GM18508 (cell line): ENCODE measurements around the gene CPVL.
"Not testable (repeated sequence)": the region's sequence is repeated elsewhere in the genome, so short reads cannot be mapped to it uniquely, and the experiment has no call there.

ENCODE experiments used
- ATAC-seq: cut with Tn5 transposase; IDR thresholded peaks from one replicate; pipeline ENCODE4 v1.9.1; 2021; ENCODE audit warnings: moderate number of reproducible peaks; ENCODE audit not compliant: insufficient read depth, unreplicated experiment

Gene CPVL

DNA sequence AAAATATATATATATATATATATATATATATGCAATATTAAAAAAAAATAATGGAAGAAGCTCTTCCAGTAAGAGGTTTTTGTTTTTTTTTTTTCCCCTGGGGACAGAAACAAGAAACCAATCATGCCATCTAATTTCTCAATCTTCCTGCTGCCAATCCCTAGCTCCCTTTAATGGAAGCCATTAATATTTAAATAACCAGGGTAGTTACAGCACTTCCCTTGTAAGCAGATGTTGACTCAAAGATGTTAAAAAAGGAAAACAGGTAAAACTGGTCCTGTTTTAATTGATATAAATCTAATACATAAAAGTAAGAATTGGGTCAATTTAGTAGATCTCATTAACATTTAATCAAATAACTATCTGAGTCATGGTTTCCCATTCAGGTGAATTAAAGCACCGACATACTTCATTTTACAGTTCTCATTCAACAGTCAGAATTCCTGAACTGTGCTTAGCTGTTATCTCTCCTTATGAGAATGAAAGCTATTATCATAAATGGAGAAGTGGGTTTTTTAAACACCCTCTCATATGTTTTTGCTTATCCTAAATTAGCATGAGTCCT, 22.6 kb downstream of the CPVL start:
- ATAC-seq = no peak

DNA sequence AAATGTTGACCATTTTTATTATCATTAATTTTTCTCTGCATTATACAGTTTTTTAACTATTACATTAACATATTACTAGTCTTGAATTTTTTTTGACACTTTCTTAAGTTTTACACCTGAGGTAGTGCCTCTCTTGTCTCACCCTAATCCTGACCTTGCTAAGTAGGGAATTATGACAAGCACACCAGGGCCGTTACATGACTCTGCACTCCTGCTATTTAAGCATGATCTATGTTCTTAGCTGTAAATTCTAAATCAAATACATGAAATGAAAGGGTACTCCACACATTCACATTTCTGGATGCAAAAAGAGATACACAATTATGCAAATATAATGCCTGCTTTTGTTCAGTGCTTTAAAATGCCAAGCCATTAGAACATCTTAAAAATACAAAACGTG, 23.6 kb downstream of the CPVL start:
- no peak for ATAC-seq

DNA sequence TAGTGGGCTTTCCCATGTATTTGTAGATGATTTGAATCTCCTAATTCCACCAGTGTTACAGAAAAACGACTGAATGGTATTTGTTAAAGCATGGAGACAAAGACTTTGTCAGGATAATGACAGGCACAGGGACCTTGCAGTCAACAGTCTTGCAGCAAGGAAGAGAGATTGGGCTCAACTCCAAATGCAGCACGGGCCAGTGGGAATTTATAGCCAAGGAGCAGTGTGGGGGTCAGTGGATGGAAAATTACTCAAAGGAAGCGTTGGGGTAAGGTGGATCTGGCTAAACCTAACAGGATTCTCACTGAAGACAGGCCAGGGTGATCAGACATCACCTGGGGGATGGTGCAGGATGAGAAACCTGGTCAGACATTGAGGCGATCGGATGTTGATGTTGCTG, 24.3 kb downstream of the CPVL start:
- no peak for ATAC-seq

DNA sequence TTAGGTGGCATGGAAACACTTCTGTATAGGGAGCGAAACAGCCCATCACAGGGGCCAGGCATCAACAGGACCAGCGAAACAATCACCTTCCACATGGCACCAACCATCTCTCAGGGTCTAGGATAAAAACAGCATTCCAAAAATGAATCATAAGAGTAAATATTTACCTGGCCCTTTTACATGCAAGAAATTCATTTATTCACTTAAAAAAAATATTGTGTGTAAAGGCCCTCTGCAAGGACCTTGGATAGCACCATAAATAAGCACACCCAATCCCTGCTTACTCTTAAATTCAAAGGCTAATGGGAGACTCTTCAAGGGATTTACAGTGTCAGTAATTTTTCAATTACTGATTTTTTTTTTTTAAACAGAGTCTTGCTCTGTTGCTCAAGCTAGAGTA, 25.4 kb downstream of the CPVL start:
- ATAC-seq = no peak

DNA sequence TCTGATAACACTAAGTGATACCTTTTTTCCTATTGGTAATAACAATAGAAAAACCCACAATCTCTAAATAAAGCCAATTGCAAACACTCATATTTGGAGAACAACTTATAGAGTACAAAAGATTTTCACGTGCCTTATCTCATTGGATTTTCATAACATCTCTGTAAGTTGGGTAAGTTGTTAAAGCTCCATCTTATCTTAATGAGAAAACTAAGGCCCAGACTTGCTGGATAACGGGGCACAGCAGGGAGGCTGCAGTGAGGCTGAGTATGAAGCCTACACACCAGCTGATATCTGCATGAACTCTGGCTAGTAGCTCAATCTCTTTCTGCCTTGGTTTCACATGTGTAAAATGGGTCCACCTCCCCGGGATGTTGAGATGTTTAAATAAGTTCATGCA, 26.8 kb downstream of the CPVL start:
- no peak for ATAC-seq

DNA sequence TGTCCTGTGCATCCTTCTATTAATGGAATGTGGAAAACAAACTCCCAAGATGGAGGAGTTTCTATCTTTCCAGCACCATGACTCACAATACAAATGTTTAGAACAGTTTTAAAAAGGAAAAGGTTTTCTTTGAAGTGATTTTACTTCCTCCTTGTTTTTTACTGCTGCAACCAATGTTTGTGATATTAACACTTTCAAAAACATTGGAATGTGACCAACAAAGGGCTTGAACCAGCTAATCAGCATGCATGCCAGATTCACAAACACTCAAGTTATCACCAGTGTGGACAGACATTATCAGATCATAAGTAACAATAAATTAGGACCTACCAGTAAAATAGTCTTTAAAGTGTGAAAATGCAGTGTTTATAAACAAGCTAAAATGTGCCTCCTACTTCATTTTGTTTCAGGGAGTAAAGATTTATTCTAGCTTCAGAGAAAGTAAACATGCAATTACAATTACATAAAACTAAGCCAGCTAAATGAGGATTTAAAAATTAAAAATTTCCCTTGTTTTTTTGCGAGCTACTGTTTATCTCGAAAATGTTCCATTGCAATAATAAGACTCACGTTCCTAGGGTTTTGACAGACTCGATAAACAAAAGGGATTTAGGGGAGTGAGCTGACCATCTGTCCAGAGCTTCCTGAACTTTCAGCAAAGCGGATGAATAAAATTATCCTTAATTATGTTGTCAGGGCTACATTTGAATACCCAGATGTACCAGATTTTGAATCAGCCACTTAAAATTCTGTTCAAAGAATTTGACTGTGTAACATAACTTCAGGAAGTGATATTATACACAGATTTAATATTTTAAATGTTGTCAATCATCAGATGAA, 29.8 kb downstream of the CPVL start:
- no peak for ATAC-seq

DNA sequence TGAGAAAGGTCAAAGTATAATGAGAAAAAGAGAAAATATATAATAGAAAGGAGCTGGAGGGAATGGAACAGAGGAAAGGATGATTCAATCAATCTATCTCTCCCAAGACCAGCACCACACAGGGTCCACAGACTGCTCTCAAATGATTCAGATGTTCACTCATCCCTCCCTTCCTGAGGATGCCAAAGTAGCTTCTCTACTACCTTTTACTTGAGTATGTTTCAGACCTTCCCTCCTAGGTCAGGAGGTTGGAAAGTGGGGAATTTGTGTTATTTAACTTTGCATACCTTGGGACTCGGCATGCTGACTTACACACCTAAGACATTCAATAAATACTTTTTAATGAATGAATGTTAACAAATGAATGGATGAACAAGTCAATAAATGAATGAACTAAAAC, 30.6 kb downstream of the CPVL start:
- no peak for ATAC-seq

DNA sequence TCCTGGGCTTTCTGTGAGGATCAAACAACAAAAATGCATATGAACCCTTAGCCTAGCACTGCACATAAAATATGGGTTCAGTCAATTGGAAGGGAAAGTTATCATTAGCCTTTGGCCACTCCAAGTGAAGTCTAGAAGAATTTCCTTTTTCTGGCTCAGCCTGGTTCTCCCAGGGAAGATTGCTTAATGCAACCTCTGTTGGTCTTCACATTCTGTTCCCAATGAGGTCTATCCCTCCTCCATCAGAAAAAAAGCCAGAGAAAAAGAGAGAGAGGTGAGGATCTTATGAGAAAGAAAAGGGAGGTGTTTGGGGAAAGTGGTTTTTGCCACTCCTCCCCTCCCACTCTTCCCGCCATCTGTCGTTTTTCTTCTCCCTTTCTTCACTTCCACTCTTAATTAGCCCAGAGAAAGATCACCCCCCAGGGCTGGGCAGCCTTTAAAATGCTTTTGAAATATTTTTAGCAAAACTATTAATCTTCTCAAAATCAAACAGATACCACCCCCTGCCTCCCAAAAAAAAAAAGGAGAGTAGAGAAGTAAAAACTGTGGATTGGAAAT, 31.1 kb downstream of the CPVL start:
- ATAC-seq = no peak

DNA sequence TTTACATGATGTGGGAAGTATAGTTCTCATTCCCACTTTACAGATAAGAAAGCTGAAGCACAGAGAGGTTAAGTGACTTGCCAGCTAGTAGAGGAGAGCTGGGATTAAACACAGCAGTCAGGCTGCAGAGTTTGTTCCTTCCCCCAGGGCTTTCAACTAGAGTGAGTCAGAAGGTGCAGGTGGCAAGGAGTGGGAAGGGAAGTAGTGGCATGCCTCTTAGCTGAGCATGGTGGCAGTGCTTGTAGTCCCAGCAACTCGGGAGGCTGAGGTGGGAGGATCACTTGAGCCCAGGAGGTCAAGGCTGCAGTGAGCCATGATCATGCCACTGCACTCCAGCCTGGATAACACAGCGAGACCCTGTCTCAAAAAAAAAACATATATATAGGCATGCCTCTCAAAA, 32.1 kb downstream of the CPVL start:
- not testable (repeated sequence) for ATAC-seq

DNA sequence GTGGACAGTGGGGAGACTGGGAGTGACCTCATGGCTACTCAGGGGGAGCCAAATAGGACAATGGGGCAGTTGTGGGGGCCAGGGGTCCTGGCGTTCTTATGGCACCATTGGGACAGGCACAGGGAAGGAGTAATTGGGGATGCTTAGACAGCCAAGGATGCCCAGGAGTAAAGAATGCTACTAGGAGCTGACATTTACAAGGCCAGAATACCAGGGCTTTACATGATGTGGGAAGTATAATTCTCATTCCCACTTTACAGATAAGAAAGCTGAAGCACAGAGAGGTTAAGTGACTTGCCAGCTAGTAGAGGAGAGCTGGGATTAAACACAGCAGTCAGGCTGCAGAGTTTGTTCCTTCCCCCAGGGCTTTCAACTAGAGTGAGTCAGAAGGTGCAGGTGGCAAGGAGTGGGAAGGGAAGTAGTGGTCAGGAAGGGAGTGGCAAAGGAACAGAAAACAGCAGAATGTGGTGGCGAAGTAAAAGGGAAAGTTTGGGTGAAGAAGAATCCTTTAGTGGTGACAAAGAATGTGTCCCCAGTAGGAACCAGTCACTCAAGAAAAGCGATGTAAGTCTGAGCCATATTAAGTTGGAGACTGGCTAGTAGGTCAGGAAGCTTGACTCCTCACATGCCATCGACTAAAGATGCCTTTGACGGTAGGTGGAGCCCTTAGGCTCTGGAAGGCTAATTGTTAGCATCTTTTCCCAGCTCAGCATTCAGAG, 32.8 kb downstream of the CPVL start:
- ATAC-seq = no peak

DNA sequence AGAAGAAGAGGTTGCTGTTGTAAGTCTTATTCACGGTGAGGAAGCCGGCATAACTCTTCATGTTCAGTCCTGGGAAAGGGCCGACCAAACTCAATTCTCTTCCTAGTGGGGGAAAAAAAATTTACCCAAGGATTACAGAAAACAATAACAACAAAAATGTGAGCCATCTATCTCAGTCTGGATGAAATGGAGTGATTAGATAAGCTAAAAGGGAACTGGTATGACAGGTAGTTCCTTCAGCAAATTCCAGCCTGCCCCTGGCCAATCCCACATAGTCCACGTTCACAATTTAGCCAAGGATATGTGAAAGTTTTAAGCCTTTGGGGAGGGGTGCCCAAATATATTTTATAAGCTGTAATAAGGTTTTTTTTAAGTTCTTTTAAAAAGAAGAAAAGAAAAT, 33.6 kb downstream of the CPVL start:
- ATAC-seq = no peak

DNA sequence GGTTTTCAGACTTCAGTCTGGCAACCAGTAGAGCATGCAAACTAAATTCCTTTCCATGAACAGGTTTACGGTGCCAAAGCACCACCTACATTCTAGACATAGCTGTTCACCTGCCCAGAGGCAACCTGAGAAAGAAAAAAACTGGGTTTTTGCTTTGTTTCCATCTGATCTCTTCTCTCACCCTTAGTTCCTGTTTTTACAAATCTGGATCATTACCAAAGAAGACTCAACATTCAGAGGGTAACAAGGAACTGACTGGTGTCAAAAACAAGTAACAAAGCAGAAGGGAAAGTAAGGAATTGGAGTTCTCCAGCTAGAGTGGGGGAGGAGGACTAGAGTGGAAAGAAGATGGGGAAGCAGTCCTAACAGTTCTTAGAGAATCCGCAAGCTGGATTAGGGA, 36.4 kb downstream of the CPVL start:
- no peak for ATAC-seq

DNA sequence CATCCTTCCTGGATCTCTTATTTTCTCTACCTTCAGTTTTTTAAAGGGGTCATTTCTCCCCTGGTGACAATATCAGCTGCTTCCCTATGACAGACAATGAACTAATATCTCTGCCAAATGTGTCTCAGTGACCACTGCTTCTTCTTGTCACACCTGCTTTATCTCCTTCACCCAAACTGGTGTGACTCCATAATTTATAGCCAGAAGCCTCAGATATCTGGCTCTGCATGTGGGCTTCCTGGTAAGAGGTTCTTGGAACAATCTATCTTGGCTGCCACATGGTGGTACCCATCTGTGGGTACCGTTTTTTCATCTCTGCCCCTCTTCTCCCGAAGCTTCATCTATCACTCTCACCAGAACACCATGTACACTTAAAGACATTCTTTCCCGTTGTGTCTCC, 37.0 kb downstream of the CPVL start:
- no peak for ATAC-seq

DNA sequence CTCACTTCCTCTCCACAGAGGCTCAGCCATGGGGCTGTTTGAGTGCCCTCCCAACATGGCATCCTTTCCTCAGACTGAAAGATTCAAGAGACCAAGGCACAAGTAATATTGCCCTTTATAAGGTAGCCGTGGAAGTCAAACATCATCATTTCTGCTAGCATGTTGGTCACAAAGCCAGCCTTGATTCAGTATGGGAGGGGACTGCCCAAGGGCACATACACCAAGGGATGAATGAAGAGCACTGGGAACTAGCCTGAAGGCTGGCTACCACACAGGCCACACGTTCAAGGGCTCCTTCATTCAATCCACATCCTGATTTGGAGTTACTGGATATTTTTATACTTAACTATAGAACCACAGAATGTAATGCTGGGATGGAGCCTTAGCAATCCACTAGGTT, 39.3 kb downstream of the CPVL start:
- no peak for ATAC-seq

DNA sequence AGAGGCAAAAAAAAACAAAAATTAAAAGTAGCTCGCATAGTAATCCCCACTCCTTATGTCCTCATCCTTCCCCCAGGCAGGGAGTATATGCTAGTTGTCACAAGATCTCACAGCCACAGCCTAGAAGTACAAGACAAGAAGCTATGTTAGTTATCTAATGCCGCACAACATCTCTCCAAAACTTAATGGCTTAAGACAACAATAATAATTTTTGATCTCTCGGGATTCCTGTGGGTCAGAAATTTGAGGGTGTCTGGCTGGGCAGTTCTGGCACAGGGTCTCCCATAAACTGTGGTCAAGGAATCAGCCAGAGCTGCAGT, 39.7 kb downstream of the CPVL start:
- no peak for ATAC-seq

DNA sequence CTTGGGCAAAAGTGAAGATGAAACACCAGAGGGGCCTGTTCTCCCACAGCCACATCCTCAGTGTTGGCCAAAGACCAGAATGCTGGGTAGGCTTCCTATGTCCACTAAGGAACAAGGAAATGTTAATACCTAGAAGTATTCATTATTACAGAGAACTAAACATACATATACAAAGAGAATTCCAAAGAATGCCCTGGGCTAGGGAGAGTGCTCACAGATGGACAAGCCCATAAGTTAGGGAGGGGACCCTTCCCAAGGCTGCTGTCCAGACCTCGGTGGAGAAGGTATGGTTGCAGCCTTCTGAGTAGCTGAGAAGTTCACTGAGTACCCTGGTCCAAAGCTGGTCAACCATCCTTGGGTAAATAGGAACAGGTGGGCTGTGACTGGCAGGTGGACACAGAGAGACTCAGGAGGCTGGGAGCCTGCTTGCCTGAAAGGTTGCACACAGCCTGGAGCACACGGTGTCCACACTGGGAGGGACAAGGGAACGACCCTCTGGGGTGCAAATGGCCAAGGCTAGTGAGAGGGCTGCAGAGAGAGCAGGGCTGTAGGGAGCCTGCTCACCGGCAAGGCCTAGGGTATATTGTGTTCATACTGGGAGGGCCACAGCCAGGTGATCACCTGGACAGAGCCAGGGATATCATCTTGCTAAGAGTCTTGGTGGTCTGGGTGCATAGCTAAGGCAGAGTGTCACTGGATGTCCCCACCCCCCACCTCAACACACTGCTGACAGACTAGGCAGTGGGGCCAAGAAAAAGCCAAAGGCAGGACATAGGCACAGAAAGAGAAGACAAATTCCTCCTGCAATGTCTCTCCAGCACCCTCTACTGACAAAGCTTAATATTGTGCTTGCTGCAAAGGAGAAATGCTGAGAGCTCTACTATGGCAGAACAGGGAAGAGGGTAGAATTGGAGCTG, 40.3 kb downstream of the CPVL start:
- ATAC-seq = no peak

DNA sequence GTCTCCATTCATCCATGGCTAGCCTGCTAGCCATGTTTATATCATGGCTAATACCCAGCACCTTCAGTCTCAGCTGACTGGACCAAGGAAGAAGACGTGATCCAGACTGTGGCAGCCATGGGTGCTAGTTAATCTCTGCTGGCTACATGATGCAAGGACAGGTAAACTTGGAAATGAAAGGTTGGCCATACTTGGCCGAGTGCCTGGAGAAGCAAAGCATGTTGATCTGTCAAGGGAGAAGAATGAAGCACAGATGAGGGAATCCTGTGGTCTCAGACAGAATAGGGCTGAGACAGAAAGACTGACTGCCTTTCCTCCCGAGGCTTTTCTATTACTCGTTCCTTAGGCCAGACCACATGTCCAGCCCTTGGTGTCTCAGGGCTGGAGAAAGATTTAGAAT, 41.1 kb downstream of the CPVL start:
- no peak for ATAC-seq

DNA sequence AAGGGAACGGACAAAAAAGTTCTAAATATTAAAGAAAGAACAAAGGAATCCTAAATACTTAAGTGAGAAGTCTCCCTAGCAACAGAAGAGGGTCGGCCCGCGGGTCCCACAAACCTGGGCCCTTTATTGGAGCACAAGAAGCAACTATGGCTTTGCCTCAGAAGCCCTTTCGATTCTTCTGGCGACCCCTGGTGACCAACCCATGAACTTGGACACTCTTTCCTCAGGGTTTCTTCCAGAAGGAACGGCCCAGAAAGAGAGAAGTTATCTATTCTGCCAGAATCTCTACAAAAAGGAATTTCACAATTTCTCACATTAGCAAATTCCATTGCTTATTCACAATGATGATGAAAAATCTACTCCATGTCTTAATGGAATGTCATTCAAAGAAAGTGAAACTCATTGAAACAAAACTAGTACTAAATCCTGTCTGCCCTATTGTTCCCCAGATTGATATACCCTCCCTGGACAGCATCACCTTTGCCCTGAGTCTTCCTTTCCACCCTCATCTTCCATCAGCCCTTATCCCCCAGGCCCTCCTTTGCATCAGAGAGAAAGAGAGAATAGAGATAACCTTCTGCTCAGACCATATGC, 43.7 kb downstream of the CPVL start:
- no peak for ATAC-seq

DNA sequence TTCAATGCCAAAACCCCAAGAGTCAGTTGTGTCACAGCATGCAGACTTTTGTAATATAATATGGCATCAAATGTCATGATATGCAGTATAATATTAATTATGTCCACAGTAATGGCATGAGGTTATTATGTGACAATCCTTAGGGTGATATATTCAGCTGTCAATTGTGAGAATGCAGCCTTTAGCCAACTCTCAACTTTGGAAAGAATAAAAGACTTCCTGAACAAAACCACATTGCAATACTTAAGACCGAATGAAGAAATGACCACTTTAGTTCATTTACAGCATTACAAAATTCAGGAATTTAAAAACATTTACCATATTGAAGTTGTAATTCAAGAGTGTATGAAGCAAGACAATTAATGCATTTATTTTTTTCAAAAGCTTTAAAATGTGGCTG, 45.4 kb downstream of the CPVL start:
- no peak for ATAC-seq
